ENCODE data around the gene RPS4Y2.

RPS4Y2 gene

GRCh38 chrY:20755808-20756207, at the start of gene RPS4Y2:
TSS of gene RPS4Y2 (plus strand) at chrY:20756108. CDS start at chrY:20756164, 56 bp downstream.
- no peak for DNase-seq

- no peak for DNase-seq
Measured at GRCh38 chrY:20714391-20714790, 41.5 kb upstream of the RPS4Y2 start.

- DNase-seq = no peak
Measured at GRCh38 chrY:20726184-20726907, 29.6 kb upstream of the RPS4Y2 start.

- no peak for DNase-seq
Measured at GRCh38 chrY:20735200-20735599, 20.7 kb upstream of the RPS4Y2 start.

GRCh38 chrY:20739806-20740205, 16.1 kb upstream of the RPS4Y2 start:
- no peak for DNase-seq

- no peak for DNase-seq
Measured at GRCh38 chrY:20740609-20741008, 15.3 kb upstream of the RPS4Y2 start.

GRCh38 chrY:20745060-20745459, 10.8 kb upstream of the RPS4Y2 start:
- DNase-seq = no peak

GRCh38 chrY:20746919-20747318, 9.0 kb upstream of the RPS4Y2 start:
- DNase-seq = no peak

GRCh38 chrY:20763869-20764268, 8.0 kb downstream of the RPS4Y2 start:
- no peak for DNase-seq

GRCh38 chrY:20765117-20765516, 9.2 kb downstream of the RPS4Y2 start:
- no peak for DNase-seq

GRCh38 chrY:20770755-20771154, 14.8 kb downstream of the RPS4Y2 start:
- no peak for DNase-seq

GRCh38 chrY:20776104-20776503, 20.2 kb downstream of the RPS4Y2 start:
- no peak for DNase-seq

- DNase-seq = no peak
Measured at GRCh38 chrY:20780104-20780654, 24.3 kb downstream of the RPS4Y2 start.

GRCh38 chrY:20780776-20781175, 24.9 kb downstream of the RPS4Y2 start:
- no peak for DNase-seq

GRCh38 chrY:20781408-20781807, 25.5 kb downstream of the RPS4Y2 start:
- no peak for DNase-seq

GRCh38 chrY:20784965-20785364, 29.1 kb downstream of the RPS4Y2 start:
- DNase-seq = no peak

- DNase-seq = no peak
Measured at GRCh38 chrY:20787076-20787475, 31.2 kb downstream of the RPS4Y2 start.

- DNase-seq = peak in 1 of 2 donors; percentile 22
Measured at GRCh38 chrY:20798351-20799049, 42.6 kb downstream of the RPS4Y2 start.

- DNase-seq = no peak
Measured at GRCh38 chrY:20802659-20803058, 46.8 kb downstream of the RPS4Y2 start.

- no peak for DNase-seq
Measured at GRCh38 chrY:20806243-20806642, 50.3 kb downstream of the RPS4Y2 start.

- DNase-seq = peak in 1 of 2 donors; percentile 6
Measured at GRCh38 chrY:20813459-20813858, 57.6 kb downstream of the RPS4Y2 start.

GRCh38 chrY:20814794-20815193, 58.9 kb downstream of the RPS4Y2 start:
- no peak for DNase-seq

- DNase-seq = no peak
Measured at GRCh38 chrY:20817067-20817466, 61.2 kb downstream of the RPS4Y2 start.

All from CD4-positive, alpha-beta T cell treated with Interleukin-1 beta for 1 hour (primary cell).